ENCODE measurements around the gene TXNIP.
A peak's percentile ranks its signal among the peaks of the same experiment; 100 is the strongest.

The TXNIP gene, protein sequence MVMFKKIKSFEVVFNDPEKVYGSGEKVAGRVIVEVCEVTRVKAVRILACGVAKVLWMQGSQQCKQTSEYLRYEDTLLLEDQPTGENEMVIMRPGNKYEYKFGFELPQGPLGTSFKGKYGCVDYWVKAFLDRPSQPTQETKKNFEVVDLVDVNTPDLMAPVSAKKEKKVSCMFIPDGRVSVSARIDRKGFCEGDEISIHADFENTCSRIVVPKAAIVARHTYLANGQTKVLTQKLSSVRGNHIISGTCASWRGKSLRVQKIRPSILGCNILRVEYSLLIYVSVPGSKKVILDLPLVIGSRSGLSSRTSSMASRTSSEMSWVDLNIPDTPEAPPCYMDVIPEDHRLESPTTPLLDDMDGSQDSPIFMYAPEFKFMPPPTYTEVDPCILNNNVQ

DNA sequence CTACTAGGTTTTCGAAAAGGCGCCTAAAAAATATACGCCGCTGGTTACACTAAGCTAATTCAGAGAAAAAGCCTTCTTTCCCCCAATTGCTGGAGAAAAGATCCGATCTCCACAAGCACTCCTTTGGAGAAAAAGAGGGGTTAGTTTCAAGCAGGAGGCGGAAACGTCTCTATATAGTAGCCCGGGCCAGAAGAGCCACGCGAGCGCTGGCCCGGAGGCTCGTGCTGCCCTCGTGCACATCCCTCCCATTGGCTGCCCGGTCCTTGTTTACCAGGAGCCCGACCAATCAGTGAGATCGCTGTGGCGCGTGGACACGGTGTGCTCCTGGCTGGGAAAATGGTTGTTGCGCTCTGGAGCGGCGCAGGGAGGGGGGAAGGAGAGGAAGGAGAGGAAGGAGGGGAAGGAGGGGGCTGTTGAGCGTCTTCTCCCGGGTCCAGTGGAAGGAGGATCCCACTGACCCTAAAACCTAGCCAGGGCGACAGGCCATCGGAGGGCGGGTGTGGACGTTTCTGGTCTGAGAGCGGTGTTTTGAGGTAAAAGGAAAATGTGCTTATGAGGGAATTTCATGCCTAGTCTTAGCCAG lies at the start of gene TXNIP:
TXNIP (minus strand) TSS at position 147 of the 583 bp plus-strand sequence. CDS start 313 bp downstream, outside the sequence.
- H3K27ac ChIP-seq: peak within 1 kb of the TSS; percentile 91

DNA sequence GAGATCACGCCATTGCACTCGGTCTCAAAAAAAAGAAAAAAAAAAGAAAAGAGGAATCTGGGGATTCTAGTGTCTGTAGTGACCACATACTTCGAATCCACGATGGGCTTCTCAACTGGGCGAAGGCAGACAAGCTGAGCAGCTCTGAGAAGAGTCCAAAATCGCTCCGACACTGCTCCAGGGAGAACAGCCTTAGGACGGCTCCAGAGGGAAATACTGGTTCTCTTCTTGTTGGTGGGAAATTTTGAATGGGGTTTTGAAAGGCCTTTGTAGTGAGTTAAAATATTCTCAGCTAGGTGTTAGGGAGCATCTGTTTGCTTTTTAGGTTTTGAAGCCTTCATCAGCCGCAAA lies 43.4 kb upstream of the TXNIP start:
- H3K27ac ChIP-seq: peak overlapping the region; percentile 98
- no peak for TF ChIP-seq ZFX (IDR thresholded peaks at IDR 0.05; ENCODE audit: borderline replicate concordance)
- TF ChIP-seq, protein P1, sequence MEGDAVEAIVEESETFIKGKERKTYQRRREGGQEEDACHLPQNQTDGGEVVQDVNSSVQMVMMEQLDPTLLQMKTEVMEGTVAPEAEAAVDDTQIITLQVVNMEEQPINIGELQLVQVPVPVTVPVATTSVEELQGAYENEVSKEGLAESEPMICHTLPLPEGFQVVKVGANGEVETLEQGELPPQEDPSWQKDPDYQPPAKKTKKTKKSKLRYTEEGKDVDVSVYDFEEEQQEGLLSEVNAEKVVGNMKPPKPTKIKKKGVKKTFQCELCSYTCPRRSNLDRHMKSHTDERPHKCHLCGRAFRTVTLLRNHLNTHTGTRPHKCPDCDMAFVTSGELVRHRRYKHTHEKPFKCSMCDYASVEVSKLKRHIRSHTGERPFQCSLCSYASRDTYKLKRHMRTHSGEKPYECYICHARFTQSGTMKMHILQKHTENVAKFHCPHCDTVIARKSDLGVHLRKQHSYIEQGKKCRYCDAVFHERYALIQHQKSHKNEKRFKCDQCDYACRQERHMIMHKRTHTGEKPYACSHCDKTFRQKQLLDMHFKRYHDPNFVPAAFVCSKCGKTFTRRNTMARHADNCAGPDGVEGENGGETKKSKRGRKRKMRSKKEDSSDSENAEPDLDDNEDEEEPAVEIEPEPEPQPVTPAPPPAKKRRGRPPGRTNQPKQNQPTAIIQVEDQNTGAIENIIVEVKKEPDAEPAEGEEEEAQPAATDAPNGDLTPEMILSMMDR (IDR thresholded peaks at IDR 0.05): no peak

More for the DNA sequence above, at the start of gene TXNIP:
- TF ChIP-seq, protein P1 (IDR thresholded peaks at IDR 0.05): no peak
- no peak for TF ChIP-seq ZFX (IDR thresholded peaks at IDR 0.05; ENCODE audit: borderline replicate concordance)

DNA sequence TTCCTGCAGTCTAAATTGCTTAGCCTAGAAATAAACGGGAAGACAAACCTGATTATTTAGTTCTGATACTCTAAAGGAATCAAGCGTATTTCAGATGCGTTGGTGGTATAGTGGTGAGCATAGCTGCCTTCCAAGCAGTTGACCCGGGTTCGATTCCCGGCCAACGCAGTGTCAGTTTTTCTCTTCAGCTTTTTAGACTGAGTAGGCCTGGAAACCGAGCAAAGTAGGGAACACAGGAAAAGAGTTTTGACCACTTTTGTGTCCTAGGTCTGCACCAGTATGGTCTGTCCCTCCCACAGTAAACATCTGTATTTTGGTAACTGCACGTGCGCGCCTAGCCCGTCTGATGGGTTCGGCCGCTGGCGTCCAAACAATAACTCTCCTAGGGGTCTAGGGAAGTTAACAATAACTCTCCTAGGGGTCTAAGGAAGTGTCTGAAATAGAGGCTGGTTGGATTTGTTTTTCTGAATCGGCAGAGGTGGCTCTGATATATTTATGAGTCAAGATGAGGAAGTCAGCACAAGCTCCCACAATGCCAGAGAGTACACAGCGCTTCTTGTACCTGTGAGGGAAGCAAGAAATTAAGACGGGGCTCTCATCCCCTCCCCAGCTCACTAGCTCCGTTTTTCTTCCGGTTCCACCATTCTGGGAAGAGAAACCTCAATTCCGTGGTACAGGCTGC lies 40.7 kb upstream of the TXNIP start:
- TF ChIP-seq, protein P1 (IDR thresholded peaks at IDR 0.05): no peak
- TF ChIP-seq ZFX (IDR thresholded peaks at IDR 0.05; ENCODE audit: borderline replicate concordance): no peak
- peak overlapping the region; percentile 98 for H3K27ac ChIP-seq

DNA sequence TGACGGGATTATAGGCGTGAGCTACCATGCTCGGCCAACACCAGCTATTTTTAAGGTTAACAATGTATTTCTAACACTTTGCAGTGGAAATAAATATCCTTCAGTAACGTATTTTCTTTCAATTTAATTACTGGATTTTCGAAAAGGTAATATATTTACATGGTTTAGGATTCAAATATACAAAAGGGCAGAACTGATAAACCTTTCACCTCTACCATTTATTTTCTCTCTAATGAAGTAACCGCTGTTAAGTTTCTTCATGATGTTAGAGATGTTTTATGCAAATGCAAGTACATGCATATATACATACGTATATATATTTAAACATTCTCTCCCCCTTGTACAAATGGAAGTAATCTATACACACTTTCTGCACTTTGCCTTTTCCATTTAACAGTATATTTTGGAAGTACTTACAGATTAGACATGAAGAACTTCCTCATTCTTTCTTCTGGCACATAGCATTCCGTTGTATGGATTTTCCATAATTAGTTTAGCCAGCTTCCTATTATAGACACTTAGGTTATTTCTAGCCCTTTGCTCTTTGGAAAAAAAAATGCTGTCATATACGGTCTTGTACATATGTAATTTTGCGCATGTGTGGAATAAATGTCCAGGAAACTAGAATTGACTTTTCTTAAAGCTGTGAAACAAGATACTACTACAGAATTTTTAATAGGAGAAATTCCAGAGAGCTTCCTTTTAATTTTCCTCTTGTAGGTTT lies 40.0 kb upstream of the TXNIP start:
- peak overlapping the region; percentile 98 for H3K27ac ChIP-seq
- TF ChIP-seq, protein P1 (IDR thresholded peaks at IDR 0.05): no peak
- no peak for TF ChIP-seq ZFX (IDR thresholded peaks at IDR 0.05; ENCODE audit: borderline replicate concordance)

DNA sequence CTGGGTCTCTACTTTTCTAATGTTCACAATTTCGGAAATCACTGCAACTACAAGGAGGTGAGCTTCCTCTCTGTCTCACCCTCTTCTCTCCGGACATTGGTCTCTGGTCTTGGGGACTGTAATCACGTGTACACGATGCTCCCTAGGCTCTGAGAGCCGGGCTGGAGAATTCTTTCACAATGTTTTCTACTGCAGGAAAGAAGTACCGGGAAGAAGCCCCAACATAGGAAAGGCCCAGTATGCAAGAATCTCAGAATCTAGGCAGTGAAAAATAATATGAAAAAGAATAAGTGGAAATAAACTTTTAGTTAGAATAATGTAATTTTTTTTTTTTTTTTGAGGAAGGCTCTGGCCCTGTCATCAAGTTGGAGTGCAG lies 38.7 kb upstream of the TXNIP start:
- no peak for TF ChIP-seq ZFX (IDR thresholded peaks at IDR 0.05; ENCODE audit: borderline replicate concordance)
- TF ChIP-seq, protein P1 (IDR thresholded peaks at IDR 0.05): no peak
- H3K27ac ChIP-seq: peak overlapping the region; percentile 98

DNA sequence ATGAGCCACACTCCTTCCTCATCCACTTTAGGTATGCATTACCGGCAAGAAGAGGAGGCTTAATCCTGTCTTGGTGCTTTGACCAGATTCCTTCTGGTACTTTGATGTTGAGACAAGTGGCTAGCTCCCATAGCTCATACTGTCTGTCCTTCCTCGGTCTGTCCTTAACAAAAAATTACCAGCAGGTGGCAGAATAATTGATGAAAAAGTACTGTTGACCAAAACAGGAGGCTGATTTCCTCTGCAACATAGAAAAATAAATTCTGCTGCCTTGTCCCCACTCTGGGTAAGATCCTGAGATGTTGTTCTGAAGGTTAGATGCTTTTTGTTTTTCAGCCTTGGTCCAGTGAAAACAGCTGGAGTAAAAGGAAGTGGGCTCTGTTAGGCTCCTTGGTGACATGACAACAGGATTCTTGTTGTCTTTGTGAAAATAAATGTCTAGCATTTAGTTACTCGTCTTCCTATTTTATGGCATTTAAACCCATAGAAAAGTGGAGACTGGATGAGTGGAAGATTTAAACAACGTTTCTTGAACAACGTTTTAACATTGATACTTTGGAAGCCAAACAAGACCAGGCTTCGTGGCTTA lies 36.3 kb upstream of the TXNIP start:
- no peak for TF ChIP-seq ZFX (IDR thresholded peaks at IDR 0.05; ENCODE audit: borderline replicate concordance)
- TF ChIP-seq, protein P1 (IDR thresholded peaks at IDR 0.05): peak; percentile 84
- peak overlapping the region; percentile 21; the same call in 1 of the 2 replicates for H3K27ac ChIP-seq

All from 22Rv1 (cell line).